GM18907 (cell line): ENCODE results near the gene KRT82.

Source experiments
- ATAC-seq: cut with Tn5 transposase; IDR thresholded peaks from one replicate; pipeline ENCODE4 v1.9.1; 2021; ENCODE audit warnings: mild to moderate bottlenecking, moderate library complexity; ENCODE audit not compliant: unreplicated experiment

KRT82 gene

DNA sequence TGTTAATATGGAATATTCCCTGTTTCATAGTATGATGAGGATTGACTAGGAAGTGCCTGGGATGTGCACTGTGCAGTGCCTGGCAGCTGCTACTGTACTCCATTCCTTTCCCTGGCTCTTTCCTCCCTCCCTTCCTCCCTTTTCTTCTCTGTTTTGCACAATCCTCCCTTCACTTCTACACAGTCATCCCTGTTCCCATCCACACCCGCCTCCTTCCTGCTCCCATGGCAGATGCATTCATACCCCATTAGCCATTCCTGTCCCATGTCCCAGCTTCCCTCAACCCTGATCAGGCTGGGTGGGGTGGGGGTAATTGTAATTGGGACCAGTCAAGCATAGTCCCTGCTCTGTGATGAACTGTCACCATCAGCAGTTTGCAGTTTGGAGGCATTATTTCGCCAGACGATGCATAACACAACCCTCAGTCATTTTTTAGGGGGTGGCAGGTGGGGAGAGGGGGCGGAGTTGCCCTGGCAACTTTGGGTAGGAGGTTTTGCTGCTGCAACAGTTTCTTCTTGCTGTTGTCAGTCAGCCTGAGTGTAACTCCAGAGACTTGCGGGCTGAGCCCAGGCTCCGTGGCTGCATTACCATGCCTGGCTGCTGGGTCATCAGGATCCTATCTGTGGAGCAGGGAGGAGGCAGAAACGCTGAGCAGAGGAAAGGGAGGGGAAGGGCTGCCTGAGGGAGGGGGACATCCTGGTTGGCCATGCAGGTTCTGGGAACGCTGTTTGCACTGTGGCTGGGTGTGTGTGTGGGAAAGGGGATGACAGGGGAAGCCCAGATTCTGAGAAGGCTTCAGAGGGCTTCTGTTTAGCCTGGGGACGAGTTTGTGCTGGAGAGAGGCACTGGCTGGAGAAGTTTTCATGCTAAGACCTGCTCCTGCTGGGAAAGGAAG lies 16.6 kb downstream of the KRT82 start:
- ATAC-seq = no peak

DNA sequence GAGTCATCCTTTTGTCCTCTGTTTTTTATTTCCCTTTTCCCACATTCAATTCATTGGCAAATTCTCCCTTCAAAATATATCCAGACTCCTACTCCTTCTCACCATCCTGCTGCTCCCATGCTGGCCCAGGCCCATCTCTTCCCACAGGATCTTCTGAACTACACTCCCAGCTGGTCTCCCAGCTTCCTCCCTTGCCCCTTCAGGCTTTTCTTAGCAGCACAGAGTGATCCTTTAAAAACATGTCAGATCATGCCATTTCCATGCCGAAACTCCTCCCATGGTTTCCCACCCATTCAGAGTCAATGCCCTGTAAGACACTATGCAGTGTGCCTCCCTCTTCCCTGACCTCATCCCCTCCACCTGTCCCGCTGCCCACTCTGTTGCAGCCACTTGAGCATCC lies 18.3 kb downstream of the KRT82 start:
- no peak for ATAC-seq

- no peak for ATAC-seq
Measured at GRCh38 chr12:52385226-52385702, 20.9 kb downstream of the KRT82 start, which contains the start of gene KRT84. KRT84 (minus strand) TSS chr12:52385652; CDS start chr12:52385585, 67 bp downstream.

GRCh38 chr12:52383331-52383730 lies 22.8 kb downstream of the KRT82 start:
- no peak for ATAC-seq

- ATAC-seq = no peak
Measured at GRCh38 chr12:52382854-52383253, 23.3 kb downstream of the KRT82 start.

DNA sequence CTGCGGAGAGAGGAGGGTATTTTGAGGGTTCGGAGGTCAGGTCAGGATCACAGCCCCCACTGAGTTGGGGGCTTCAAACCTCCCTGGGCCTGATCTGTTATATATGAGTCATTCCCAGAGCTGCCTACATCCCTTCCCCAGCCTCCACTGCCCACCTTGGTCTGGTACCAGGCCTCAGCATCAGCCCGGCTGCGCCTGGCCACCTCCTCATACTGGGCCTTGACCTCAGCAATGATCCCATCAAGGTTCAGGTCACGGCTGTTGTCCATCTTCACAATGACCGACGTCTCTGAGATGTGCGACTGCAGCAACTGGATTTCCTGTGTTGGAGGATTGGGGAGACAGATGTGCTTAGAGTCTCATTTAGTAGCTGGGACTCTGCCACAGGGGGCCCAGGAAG lies 24.9 kb downstream of the KRT82 start:
- no peak for ATAC-seq

DNA sequence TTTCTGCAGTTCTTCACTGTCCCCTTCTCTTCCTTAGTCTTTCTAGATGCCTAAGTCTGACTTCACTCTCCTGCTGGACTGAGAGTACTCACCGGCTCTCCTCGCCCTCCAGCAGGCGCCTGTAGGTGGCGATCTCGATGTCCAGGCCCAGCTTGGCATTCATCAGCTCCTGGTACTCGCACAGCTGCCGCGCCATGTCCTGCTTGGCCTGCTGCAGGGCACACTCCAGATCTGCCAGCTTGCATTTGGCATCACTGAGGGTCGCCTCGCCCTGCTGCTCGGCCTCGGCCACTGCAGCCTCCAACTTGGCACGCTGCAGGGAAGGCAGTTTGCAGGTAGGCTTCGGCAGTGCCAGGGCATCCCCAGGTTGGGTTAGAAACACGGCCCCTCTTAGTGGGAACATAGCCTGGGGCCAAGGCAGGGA lies 25.9 kb downstream of the KRT82 start:
- ATAC-seq = no peak

DNA sequence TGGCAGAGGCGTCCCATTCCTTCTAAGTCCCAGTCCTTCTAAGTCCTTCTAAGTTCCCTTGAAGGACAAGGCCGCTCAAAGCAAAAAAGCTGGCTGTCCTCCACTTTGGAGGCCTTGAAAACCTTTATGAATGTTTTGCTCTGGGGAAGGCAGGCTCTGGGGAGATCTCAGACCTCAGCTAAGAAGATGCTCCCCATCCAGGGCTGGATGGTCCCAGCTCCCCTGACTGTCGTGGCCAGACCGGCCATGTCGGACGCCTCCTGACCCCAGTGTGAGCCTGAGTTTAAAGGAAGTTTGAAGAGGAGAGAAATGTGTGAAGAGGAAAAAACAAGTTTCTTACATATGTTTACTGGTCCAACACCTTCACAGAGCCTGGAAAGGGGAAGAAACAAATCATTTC lies 26.6 kb downstream of the KRT82 start:
- no peak for ATAC-seq

DNA sequence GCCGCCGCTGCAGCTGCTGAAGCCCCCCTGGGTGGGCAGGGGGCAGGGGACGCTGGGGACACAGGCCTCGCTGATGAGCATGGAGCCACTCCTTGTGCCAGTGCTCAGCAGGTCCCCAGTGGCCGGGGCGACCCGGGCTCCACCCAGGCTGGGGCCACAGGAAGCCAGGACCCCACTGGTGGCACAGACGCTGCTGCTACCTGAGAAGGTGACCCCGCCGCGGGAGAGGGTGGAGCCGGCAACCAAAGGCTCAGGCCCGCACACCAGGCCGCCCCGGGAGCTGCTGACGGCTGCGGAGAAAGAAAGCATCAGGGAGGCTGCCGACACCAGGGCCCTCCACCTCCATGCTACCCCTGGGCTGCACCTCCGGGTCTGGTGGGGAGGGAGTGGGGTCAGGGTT lies 28.0 kb downstream of the KRT82 start:
- no peak for ATAC-seq

DNA sequence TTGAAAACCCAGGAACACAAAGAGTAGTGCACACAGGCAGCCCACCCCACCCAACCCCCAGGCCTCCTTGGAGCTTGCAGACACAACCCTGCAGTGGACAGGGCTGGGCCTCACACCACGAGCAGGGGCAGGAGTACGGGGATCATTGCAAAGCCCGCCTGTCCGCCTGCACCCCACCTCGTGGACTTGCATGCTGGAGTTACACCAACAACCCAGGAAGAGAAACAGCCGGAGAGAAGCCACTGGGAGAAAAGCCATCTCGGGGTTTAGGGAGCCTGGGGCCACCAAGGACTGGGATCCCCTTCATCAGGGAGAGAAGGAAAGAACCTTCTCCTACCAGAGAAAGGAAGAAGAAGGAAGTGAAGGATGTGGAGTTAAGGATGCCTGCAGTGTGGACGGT lies 28.9 kb downstream of the KRT82 start:
- no peak for ATAC-seq

DNA sequence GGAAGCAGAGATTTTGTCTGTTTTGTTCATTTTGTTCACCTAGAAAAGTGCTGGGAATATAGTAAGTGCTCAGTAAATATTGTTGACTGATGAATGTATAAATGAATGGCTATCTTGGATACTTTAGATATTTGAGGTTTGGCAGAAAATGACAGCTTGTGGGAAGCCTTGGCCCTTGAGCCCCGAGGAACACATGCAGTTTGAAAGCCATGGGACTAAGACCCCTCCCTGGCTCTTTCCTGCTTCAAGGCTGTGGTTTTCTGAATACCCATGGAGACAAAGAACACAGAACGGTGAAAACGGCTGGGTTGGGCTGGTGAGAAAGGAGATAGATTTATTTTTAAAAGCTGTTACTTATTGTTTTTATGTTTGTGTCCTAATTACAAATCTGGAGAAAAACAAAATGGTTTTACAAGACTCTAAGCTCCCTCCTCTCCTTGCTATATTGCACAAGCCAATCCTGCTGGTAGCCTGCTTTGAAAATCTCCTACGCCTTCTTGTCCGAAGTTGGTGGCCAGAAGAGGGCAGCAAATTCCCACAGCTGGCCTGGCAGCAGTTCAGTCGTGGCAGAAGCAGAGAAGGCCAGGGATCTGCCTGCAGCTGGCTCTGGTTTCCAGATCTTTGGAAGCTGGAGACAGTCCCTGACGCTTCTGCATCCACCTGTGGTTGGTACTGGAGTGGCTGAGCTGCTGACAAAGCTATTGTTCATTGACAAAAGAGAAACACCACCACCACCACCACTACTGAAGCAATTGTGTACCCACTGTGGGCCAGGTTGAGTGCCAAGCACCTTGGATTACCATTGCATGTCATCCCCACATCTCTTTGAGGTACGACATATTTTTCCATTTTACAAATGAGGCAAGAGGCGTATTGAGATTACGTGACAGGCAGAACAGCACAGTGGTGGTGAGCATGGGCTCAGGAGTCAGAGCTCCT lies 33.6 kb downstream of the KRT82 start:
- ATAC-seq = no peak

DNA sequence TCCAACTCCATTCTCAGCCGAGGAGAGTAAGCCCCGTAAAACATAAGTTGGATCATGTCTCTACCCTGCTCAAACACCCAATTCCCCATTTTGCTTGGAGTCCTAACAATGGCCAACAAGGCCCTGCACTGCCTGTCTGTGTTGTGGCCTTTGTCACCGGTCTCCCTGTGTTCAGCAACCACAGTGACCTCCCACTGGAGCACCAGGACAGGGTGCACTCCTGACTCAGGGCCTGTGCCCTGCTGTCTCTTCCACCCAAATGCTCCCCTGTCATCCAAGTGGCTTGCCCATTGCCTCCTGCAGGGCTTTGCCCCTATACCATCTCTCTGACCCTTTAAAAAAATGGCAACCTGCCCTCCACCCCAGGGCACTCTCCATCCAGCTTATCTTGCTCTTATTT lies 34.4 kb downstream of the KRT82 start:
- ATAC-seq = no peak

GRCh38 chr12:52370926-52371608 lies 35.1 kb downstream of the KRT82 start:
- ATAC-seq = no peak

GRCh38 chr12:52369809-52370208 lies 36.3 kb downstream of the KRT82 start:
- ATAC-seq = no peak

DNA sequence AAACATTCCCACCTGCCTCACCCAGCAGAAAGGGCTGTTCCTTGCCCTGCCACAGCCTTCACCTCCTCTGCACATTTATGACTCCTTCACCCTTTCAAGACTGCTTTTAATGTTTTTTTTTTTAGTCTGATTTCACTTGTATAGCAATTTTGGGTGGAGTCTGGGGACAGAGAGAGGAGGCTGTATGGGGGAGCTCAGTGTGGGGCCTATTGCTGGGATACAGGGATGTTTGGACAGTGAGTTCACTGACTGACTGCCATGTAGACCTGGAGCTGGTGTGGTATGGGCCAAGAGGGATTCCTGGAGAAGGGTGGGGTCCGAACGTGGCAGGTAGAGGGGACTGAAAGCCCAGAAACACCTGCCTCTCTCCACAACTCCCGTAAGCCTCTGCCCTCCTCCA lies 36.9 kb downstream of the KRT82 start:
- no peak for ATAC-seq

DNA sequence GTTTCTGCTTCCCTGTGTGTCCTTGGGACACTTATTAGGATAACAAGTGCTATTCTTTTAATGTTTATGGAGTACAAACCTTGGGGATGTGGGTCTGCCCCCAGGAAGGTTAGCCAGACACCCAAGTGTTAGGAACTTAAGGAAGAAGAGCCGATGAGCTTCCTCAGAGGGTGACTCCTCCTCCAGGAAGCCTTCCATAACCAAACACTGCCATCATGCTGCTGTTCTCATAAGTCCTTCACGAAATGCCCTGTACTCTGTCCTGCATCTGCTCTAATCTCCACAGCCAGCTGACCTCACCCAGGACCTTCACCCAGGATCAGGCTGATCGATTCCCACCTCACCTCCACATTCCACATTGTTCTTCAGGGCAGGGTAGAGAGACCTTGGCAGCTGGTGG lies 37.6 kb downstream of the KRT82 start:
- ATAC-seq = no peak

- no peak for ATAC-seq
Measured at GRCh38 chr12:52367876-52368275, 38.3 kb downstream of the KRT82 start.

DNA sequence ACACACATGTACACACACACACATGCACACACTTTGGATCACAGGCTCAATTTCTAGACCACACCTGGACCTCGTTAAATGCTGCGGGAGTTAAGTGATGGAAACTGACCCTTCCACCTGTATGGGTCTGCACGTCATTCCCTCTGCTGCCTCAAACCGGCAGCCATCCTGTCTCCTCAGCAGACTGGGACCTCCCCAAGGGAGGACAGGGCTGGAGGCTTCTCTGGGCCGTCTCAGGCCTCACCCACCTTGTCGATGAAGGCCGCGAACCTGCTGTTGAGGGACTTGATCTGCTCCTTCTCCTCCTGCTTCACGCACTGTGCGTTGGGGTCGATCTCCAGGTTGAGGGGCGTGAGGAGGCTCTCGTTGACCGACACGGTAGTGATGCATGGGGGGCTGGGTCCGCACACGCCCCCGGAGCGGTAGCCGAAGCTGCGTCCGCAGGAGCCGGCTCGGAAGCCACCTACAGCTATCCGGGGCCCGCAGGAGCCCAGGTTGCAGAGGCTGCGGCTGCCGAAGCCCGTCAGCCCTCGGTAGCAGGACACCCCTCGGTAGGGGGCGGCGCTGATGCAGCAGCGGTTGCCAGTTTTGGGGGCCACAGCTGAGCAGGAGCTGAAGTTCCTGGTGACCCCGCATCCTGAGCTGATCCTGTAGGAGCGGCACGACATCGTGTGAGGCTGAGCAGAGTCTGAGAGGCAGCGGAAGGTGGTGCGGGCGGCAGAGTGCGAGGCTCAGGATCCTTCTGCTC lies 39.2 kb downstream of the KRT82 start, which contains the start of gene KRT85:
Gene KRT85, minus strand, starts transcription at position 744 of the 748 bp plus-strand sequence. Its CDS starts 76 bp downstream, at position 668.
- no peak for ATAC-seq

DNA sequence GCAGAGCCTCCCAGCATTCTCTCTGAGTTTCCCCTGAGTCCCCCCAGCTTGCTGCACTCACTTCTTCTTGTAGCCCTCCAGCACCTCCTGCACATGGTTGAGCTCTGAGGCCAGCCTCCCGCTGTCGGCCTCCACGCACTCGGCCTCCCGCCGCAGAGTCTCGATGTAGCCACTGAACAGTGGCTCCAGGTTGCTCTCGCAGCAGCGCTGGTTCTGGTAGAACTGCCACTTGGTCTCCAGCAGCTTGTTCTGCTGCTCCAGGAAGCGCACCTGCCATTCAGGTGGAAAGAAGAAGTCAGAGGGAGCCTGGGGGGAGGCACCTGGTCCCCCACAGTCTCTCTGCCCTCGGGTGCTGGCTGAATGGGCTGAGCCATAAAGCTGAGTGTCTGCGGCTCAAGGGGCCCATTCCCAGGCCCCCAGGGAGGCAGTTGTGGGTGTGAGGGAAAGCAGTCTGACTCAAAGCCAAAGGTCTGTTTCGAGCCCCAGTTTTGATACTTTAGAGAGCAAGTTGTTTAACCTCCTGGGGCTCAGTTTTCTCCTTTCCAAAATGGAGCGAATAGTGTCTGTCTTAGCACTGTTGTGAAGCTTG lies 41.1 kb downstream of the KRT82 start:
- ATAC-seq = no peak

- ATAC-seq = no peak
Measured at GRCh38 chr12:52364061-52364460, 42.1 kb downstream of the KRT82 start.
